Vagina (tissue), 2 donors: ENCODE measurements around the gene GRM2.

Source experiments
- POLR2AphosphoS5 ChIP-seq, 2 donors: sonication (generic); formaldehyde crosslinking; IDR thresholded peaks; one replicate each; pipeline ENCODE4 v1.9.0; 2017; ENCODE audit warnings: antibody characterized with exemption in 2 of 2, mild to moderate bottlenecking in 2 of 2, low read depth in 1 of 2; ENCODE audit not compliant: insufficient read depth in 1 of 2
- TF ChIP-seq, protein P1 (sequence below), 3 experiments: fragments of 450-650 bp in 2 of 3; fragments of 200-600 bp in 1 of 3; sonication (generic) in 1 of 3; IDR thresholded peaks; one replicate each; pipeline ENCODE4 v1.5.1; 2017 to 2019; ENCODE audit warnings: antibody characterized with exemption in 3 of 3, mild to moderate bottlenecking in 2 of 3, moderate library complexity in 2 of 3

GRCh38 chr3:51715977-51716294 lies 9.1 kb downstream of the GRM2 start:
- TF ChIP-seq, protein P1, sequence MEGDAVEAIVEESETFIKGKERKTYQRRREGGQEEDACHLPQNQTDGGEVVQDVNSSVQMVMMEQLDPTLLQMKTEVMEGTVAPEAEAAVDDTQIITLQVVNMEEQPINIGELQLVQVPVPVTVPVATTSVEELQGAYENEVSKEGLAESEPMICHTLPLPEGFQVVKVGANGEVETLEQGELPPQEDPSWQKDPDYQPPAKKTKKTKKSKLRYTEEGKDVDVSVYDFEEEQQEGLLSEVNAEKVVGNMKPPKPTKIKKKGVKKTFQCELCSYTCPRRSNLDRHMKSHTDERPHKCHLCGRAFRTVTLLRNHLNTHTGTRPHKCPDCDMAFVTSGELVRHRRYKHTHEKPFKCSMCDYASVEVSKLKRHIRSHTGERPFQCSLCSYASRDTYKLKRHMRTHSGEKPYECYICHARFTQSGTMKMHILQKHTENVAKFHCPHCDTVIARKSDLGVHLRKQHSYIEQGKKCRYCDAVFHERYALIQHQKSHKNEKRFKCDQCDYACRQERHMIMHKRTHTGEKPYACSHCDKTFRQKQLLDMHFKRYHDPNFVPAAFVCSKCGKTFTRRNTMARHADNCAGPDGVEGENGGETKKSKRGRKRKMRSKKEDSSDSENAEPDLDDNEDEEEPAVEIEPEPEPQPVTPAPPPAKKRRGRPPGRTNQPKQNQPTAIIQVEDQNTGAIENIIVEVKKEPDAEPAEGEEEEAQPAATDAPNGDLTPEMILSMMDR (IDR thresholded peaks at IDR 0.05) = no peak
- no peak for TF ChIP-seq POLR2AphosphoS5 (IDR thresholded peaks at IDR 0.05; ENCODE audit: insufficient read depth in 1 of 2, low read depth in 1 of 2)
